Suppressor macrophage (primary cell): ENCODE measurements around the gene PHYKPL.

Experiments
- DNase-seq, 4 experiments: peaks; one replicate each; pipeline ENCODE4 v3.0.0-alpha.2; 2020 to 2022

Gene PHYKPL

DNA sequence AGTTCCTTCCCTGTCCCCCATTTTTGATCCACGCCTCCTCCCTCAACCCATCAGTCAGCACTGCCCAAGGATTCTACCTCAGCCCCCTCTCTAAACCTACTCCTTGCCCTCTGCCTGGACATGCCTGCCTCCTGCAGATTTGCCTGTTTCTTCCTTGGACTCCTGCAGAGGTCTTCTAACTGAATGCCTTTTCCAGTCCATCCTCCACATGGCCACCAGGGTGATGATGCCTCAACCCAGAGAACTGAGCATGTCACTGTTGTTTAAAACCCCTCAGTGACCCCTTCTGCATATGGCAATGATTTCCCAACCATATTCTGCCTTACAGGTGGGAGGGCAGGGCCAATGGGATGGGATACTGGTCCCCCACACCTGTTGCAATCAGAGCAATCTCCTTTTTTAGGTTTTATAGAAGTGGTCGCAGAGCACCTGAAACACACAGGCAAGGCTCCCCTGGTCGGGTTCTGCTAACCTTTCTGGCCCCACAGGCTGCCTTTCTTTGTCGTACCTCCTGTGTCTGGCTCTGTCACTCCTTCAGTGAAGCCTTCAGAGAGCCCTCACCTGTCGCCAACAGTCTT is 9.3 kb downstream of the PHYKPL start:
- DNase-seq, result no peak

DNA sequence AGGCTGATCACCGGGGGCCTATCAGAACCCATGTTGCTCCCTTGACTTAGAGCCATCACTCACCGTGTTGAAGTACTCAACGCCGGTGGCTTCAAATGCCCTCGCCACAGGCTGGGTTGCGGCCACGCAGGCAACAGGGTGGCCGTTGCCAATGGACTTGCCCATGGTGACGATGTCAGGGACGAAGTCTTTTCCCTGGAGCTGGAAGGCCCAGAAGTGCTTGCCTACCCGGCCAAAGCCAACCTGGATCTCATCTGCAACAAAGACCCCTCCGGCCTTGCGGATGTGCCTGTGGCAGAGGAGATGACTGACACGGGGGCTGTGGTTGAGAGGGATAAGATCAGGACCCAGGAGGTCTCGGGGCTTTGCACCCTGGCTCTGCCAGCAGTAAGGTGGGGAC is 10.3 kb downstream of the PHYKPL start:
- DNase-seq, result no peak

DNA sequence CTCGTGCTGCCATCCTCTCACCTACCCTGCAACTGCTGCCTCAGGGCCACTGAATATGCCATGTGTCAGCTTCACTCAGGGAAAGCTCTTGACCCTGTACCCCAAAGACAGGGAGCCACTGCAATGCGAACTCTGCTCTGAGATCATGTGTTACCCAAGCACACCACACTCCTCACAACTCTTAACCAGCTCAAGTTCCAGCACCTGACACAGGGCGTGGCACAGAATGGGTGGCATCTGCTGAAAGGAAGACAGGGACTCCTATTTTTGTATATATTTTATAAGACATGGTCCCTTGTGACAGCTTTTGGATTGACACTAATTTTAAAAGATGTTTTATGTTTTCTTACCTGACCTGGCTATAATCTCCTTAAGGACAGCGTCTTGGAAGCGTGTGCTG is 10.7 kb downstream of the PHYKPL start:
- no peak for DNase-seq

DNA sequence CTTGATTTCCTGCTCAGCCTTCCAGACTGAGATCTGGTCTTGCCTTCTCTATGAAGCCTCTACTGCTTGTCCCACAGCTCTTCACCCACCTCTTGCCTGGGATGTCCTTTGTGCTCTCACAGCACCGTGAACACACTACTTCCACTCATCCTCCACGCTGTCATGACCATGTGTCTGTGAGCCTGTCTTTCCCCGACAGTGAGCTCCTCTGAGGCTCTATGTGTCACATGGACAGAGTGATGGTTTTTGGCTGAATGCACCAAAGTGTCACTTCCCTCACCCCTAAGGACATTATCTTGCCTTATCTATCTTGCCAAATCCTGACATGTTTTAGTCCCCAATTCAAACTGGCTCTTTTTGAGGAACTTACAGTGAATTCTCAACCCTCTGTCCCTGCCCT is 11.3 kb downstream of the PHYKPL start:
- peak; percentile 66 to 86 (median 74) for DNase-seq

DNA sequence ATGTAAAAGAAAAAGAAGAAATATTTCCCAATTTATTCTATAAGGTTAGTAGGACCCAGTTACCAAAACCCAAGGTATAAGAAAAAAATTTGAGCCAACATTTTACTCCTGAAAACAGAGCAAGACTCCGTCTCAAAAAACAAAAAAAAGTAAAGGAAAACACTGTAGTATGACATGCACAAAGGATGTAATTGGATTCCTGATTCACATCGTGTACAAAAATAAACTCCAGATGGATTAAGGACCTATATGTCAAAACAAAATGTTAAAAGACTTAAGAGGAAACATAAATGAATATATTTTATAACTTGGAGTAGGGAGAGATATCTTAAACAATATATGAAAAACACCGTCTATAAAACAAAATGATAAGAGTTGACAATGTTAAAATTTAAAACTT is 13.8 kb downstream of the PHYKPL start:
- DNase-seq, result no peak

DNA sequence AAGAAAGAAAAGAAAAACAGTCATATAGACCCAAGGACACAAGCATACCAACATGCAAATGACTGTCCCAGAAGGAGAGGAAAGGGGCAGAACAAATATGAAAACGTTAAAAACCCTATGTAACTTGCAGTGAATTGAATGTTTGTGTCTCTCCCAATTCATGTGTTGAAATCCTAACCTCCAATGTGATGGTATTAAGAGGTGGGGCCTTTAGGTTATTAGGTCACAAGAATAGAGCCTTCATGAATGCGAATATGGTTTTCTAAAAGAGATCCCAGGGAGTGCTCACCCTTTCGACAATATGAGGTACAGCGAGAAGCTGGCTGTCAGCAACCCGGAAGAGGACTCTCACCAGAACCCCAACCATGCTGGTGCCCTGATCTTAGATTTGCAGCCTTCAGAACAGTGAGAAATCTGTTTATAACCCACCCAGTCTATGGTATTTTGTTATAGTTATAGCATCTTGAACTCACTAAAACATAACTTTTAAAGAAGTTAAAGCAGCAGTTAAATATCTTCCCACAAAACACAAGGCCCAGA is 14.3 kb downstream of the PHYKPL start:
- no peak for DNase-seq

DNA sequence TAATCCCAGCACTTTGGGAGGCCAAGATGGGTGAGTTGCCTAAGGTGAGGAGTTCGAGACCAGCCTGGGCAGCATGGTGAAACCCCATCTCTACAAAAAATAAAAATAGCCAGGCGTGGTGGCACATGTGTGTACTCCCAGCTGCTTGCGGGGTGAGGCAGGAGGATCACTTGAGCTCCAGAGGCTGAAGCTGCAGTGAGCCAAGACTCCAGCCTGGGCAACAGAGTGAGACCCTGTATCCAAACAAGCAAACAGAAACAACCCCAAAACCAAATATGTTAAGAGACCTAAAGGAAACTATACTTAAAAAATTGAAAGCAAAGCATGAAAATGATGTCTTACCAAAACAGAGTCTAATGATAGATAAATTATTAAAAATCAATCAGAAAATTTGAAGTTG is 15.8 kb downstream of the PHYKPL start:
- no peak for DNase-seq

DNA sequence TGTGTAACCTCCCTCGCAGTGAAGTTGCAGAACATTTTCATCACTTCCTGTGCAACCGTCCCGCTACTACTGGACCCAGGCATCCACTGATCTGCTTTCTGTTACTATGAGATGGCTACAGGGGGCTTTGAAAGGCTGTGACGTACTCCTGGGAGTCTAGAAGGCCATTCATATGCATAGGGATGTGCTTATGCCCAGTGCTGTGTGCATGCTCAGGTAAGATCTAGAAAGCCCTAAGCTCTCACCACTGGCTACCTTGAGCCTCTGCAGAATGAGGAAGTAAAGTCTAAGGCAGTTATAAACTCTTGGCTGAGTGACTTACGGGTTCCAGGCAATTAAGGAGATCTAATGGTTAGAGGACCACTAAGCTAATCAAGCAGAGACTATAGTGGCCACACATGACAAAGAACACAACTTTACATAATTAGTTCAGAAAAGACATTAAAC is 16.5 kb downstream of the PHYKPL start:
- no peak for DNase-seq

DNA sequence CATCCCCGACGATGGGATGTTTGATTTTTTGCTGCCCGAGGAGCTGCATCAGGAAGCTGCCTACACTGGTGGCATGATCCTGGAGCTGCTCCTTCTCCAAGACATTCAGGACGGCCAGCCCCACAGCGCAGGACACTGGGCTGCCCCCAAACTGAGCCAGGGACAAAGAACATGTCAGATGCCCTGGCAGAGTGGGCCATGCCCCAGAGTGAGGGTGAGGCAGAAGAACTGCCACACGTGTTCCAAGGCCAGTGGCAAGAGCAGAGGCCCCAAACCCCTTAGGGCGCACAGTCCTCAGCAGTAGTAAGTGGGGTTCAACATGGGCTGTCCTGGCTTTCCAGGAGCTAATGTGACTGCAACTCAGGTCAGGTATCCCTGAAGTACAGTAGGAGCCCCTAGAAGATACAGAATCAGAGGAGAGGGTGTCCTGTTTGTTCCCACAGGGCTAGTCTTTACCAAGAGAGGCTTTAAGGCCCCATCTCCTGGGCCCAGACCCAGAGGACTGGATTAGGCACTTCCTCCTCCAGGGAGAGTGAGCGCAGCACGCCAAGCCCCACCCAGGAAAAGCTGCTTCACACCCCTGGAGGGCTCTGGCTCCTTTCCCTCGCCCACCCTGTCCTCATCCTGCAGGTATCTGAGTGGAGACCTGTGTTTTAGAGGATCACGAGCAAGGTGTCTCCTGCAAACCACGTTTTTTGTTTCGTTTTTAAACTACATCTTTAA is 17.2 kb downstream of the PHYKPL start:
- peak in 1 of 4 experiments; percentile 30 for DNase-seq

DNA sequence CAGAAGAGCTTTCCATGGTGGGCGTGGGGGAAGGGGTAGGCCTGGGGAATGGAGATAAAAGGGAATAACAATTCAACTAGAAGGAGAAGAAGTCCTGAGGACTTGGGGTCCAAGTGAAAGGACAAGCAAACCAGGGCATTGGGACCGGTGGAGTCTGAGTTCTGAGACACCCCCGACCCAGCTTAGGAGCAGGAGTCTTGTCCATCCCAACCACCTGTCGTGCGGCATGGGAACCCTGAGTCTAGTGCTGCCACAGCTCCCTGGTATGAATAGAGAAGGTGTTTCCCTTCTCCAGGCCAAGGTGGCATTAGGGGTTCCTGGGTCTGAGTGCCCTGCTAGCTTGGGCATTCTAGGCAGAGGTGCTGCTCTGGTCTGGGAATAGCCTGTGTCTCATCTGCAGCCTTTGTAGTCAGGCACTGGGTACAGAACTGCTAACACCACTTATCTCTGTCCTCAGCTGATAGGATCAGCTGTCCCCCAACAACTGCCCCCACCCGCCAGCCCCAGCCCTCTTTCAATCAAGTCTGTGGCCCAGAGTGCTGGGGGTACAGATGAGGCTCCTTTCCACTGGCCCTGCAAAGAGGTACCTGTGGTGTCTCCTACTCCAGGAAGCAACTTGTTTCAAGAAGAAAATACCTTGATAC is 18.3 kb downstream of the PHYKPL start:
- no peak for DNase-seq

DNA sequence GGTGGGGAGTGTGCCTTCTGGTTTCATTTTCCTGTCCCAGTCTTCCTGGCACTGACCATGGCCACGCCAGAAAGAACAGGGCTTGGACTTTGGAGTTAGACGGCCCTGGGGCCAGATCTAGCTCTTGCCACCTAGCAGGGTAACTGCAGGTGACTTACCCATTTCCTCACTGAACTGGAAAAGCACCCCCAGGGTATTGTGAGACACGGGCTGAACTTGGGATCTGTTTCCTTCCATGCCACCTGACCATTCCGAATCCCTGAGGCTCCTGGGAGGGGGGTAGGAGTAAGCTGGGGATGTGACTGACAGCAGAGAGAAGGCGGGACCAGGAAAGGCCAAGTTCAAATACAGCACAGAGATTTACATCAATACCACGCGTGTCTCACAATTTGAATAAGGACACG is 18.9 kb downstream of the PHYKPL start:
- no peak for DNase-seq

DNA sequence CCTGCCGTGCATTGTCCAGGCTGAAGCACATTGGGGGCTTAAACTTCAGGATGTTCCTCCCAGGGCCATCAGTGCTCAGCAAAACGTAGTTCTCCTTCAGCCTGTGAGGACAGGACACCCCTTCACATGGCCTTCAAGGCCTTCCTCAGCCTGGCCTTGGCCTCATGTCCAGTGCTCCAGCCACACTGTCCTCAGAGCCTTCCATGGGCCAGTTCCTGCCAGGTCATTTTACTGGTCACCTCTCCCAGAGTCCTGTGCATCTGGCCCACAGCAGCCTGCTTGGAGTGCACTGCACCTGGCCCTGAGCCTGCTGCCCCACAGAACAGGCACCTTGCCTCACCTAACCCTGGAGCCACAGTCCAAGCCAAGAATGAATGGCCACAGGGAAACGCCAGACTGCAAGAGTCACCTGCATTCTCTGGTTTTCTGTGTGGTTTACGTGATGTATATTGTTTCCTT is 19.6 kb downstream of the PHYKPL start:
- no peak for DNase-seq

DNA sequence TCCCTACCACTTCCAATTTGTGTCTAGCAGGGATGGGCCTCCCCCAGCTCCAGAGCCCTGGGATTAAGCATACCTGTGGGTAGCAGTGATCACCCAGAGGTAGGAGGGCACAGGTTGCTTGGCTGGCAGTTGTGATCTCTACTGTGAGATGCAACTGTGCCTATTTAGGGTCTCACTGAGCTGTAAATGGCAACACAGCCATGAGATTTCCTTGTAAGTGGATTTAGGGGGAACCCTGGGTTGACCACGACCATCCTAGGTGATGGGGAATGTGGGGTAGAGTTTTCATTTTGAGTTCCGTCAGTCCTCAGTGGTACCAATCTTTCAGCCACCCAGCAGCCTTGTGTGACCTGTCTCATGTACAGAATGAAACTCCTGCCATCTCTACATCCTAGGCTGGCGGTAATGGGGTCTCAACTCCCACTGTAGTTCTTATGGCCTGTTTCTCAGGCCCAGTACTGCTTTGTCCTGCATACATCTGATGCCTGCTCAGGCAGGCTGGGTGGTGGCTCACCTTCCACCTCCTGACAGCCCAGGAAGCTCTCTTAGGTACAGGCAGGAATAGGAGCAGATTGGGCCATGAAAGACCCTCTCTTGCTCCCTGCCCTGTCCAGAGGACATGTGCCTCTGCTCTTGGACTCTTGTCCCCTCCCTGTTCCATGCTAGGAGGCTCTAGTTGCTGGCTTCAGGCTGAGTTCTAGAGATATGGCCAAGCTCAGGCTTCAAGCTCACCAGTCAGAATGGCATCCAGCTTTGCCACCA is 20.2 kb downstream of the PHYKPL start:
- no peak for DNase-seq

DNA sequence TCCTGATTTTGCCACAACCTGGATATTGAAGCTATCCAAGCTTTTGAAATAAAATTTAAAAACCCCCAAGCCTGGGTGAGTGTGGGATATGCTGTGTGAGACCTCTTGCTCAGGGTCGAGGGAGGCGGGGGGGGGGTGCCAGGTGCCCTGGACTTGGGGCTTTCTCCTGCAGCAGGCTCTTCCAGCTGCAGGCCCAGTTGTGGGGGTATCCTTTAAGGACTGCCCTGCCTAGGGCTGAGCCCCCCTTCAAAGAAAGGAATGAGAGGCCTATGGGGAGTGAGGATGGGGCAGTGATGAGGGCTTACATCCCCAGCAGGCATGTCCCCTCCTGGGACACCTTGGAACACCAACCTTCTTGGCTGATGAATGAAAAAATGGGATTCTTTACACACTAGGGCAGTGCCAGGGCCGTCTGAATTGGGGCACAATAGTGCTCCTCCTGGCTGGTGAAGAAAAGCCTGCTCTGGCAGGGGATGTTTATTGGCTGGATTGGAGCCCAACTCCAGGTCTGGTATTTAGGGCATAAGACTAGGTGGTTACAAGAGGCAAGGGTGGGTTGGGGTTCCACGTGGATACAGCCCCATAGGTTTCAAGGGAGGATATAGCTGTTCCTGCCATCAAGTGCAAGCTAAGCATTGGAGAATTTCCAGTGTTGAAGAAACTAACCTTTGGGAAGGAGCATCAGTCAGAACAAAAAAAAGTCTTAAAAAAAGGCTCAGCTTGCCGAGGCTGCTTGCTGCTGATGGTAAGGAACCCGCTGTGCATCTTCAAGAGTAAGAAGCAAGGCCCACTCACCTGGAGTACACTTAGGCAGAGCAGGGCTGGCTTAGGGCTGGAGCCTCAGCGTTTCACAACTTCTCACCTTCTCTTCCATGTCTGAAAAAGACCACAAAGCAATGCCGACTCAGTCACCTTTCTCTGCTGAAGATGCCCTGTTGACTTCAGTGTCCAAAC is 21.2 kb downstream of the PHYKPL start:
- no peak for DNase-seq

DNA sequence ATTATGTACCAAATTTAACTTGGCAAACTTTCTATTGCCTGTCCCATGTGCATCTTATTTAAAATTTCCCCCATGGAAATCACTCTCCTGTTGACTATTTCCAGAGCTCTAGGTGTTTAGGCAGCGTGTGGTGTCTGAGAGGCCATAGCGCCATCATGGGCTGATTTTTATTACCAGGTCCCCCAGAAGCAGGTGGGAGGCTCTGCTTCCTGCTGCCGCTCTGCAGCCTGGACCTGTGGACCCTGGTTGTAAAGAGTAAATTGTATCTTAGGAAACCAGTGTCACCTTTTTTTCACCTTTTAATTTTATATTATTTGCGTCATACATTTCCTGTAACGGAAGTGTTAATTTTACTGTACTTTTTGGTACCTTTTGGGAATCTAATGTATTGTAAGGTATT is 21.9 kb downstream of the PHYKPL start:
- no peak for DNase-seq

DNA sequence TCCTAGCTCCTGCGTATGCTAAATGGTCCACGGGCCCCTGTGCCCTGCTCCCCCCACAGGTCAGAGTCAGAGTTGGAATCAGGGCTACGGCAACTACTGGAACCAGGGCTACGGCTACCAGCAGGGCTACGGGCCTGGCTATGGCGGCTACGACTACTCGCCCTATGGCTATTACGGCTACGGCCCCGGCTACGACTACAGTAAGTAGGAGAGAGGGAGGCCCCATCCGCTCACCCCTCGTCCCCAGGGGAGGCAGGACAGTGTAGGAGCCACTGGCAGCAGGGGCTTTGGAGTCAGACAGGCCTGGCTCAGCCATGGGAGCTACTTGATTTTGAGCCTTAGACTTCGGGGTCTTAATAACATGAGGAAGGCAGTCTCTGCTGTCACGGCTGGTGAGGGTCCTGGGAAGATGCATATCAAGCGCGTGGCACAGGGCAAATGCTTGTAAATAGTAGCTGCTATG is 22.5 kb downstream of the PHYKPL start:
- no peak for DNase-seq

DNA sequence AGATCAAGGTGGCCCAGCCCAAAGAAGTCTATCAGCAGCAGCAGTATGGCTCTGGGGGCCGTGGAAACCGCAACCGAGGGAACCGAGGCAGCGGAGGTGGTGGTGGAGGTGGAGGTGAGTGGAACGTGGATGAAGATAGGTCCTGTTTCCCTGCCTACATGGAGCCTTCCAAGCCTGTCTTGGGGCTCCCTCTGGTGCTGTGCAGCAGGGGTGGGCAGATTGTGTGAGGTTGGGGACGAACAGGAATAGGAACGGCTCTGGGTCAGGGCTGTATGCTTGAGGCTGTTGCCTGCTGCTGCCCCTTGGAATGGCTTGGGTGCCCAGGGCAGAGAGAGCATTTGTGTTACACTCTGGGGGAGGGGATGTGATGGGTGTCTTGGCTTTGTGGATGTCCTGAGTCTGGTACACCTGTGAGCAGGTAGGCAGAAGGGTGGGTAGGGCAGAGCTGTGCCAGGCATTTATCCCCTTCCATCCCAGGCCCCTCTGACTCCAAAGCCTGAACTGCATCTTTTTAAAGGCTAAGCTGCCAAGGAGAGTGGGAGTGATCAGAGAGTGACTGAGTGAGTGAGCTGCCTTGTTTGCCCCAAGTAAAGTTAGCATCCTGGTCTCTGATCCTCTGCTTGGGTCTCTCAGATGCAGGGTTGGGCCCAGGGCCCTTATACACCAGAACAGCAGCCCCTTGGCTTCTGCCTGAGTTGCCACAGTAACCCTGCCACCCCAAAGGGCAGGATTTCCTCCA is 23.1 kb downstream of the PHYKPL start:
- DNase-seq, result no peak

DNA sequence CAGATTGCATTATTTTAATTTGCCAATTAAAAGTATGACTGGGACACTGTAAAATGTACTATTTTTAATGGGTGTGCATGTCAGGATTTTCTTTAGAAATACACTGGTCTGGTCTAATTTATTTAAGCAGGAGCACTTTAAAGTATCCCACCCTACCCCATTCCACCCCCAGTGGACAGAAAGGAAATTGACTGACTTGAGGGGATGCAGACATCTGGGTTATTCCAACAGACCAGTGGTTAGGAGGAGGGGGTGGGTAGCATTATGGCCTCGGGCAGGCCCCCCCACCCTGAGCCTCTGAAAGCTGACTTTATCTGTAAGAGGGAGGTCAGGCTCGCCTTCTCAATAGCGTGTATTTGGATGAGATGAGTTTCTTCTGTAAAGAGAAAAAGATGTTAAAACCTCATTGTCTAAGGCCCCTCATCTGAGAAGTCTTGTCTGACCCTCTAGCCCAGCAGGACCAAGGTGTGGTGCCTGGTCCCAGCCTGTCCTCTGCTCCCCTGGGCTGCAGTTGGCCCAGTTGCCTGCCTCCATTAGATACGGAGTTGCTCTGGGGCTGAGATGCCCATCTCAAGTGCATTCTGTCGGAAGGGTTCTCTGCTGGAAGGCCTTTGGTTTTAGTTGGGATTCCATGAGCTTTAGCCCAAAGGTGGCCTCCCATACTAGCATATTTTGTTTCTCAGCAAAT is 23.9 kb downstream of the PHYKPL start:
- no peak for DNase-seq

DNA sequence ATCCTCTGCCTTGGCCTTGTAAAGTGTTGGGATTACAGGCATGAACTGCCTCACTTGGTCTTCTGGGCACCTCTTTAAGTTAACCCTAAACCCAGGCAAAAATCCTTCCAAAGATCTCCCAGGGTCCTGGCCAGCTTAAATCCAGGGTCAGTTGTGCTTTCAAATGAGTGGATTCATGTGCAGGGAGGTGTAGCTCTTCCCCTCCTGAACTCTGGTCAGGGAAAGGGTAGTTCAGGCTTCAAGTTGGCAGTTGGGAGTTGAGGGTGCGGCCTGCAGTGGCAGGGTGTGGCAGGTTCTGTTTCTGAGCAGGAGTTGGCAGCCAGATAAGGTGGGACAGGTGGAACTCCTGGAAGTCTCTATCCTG is 24.7 kb downstream of the PHYKPL start:
- DNase-seq, result no peak

DNA sequence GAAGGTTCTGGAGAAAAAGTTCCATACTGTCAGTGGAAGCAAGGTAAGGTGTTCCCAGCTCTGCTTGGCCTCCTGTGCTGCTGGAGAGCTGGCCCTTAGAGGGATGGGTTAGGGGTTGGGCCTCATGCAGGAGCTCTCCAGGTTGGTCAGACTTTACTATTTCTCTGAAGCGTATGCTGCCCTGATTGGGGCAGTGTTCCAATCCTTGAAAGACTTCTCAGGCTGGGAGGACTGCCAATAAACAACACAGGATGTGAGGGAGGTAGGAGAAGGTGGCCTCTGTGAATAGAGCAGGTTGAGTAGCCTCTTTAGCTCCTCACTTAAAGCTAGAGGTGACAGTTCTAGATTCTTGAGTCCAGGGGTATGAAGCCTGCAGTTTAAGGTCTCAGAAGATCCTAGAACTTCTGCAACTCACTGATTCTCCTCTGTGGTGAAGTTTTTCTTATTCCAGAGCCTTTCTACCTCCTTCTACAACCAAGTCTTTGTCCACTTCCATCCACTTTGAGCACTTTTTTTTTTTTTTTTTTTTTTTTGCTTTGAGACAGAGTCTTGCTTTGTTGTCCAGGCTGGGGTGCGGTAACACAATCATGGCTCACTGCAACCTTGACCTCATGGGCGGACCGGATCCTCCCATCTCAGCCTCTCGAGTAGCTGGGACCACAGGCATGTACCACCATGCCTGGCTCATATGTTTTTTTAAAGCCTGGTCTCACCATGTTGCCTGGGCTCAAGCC is 25.3 kb downstream of the PHYKPL start:
- DNase-seq, result no peak
